Suprapubic skin (tissue), 4 donors: ENCODE measurements around the gene ARHGAP19. TPM values are rescaled to one million over a fixed set of nuclear protein-coding genes. Genes with fewer than 3 reads are reported as not detected.

Source experiments
- DNase-seq, 2 donors: peaks; one replicate each; pipeline ENCODE4 v3.0.0-alpha.2; 2019; ENCODE audit warnings: low spot score in 2 of 2
- H3K27ac ChIP-seq: fragments of 200-600 bp; sonication (generic); one replicate; pipeline ENCODE4 v1.5.1; 2019
- H3K27me3 ChIP-seq: fragments of 200-600 bp; sonication (generic); one replicate; pipeline ENCODE4 v1.5.1; 2019
- H3K36me3 ChIP-seq: fragments of 200-600 bp; sonication (generic); one replicate; pipeline ENCODE4 v1.5.1; 2019
- H3K4me1 ChIP-seq: fragments of 200-600 bp; sonication (generic); one replicate; pipeline ENCODE4 v1.5.1; 2019
- H3K4me3 ChIP-seq: fragments of 200-600 bp; sonication (generic); one replicate; pipeline ENCODE4 v1.5.1; 2019; ENCODE audit warnings: mild to moderate bottlenecking
- H3K9me3 ChIP-seq: fragments of 200-600 bp; sonication (generic); one replicate; pipeline ENCODE4 v1.5.1; 2019
- EP300 ChIP-seq: sonication (generic); formaldehyde crosslinking; IDR thresholded peaks from one replicate; pipeline ENCODE4 v1.6.1; 2017; ENCODE audit warnings: antibody characterized with exemption
- POLR2A ChIP-seq, 2 donors: fragments of 450-650 bp; IDR thresholded peaks; one replicate each; pipeline ENCODE4 v1.6.1; 2017; ENCODE audit warnings: antibody characterized with exemption in 2 of 2, mild to moderate bottlenecking in 2 of 2, moderate library complexity in 2 of 2
- POLR2AphosphoS5 ChIP-seq, 3 donors: sonication (generic); formaldehyde crosslinking; IDR thresholded peaks; one replicate each; pipeline ENCODE4 v1.6.1; 2017; ENCODE audit warnings: antibody characterized with exemption in 3 of 3
- WGBS: methylation state at CpG from one replicate; pipeline ENCODE4 v1.1.5; 2018; 5-methylcytosine and 5-hydroxymethylcytosine counted together
- total RNA-seq, 4 donors: library from RNA; depleted of rRNA; stranded (reverse); fragments of >200 nt; gene quantifications; one replicate each; pipeline ENCODE4 v1.1.0, GENCODE V29; 2016
- TF ChIP-seq, protein P1 (sequence below), 2 donors: fragments of 200-600 bp in 1 of 2; fragments of 450-650 bp in 1 of 2; sonication (generic) in 1 of 2; IDR thresholded peaks; one replicate each; pipeline ENCODE4 v1.5.1; 2016 to 2019; ENCODE audit warnings: antibody characterized with exemption in 2 of 2, mild to moderate bottlenecking in 1 of 2, moderate library complexity in 1 of 2

The ARHGAP19 gene
- total RNA-seq, 4 donors from 2014 or later: 8.0 to 12.8 (median 11.2) TPM

GRCh38 chr10:97250952-97251351 lies 41.5 kb downstream of the ARHGAP19 start:
- no peak overlapping the region for H3K4me3 ChIP-seq
- peaks cover 23% of the 10 kb centered on the region for H3K36me3 ChIP-seq

GRCh38 chr10:97243836-97244235 lies 48.6 kb downstream of the ARHGAP19 start:
- no peaks in the 10 kb centered on the region for H3K27me3 ChIP-seq
- no peak for DNase-seq
- no peak overlapping the region for H3K4me3 ChIP-seq
- H3K9me3 ChIP-seq: no peaks in the 10 kb centered on the region
- peaks cover 23% of the 10 kb centered on the region for H3K36me3 ChIP-seq
- no peaks in the 10 kb centered on the region for H3K4me1 ChIP-seq
- no peak overlapping the region for H3K27ac ChIP-seq
- TF ChIP-seq, protein P1, sequence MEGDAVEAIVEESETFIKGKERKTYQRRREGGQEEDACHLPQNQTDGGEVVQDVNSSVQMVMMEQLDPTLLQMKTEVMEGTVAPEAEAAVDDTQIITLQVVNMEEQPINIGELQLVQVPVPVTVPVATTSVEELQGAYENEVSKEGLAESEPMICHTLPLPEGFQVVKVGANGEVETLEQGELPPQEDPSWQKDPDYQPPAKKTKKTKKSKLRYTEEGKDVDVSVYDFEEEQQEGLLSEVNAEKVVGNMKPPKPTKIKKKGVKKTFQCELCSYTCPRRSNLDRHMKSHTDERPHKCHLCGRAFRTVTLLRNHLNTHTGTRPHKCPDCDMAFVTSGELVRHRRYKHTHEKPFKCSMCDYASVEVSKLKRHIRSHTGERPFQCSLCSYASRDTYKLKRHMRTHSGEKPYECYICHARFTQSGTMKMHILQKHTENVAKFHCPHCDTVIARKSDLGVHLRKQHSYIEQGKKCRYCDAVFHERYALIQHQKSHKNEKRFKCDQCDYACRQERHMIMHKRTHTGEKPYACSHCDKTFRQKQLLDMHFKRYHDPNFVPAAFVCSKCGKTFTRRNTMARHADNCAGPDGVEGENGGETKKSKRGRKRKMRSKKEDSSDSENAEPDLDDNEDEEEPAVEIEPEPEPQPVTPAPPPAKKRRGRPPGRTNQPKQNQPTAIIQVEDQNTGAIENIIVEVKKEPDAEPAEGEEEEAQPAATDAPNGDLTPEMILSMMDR (IDR thresholded peaks at IDR 0.05): no peak
- TF ChIP-seq EP300: no peak
- TF ChIP-seq POLR2AphosphoS5 (IDR thresholded peaks at IDR 0.05): no peak
- no peak for TF ChIP-seq POLR2A (IDR thresholded peaks at IDR 0.05)
- WGBS: 67% methylated on average over 5 of the region's 5 CpGs

More at GRCh38 chr10:97250952-97251351, 41.5 kb downstream of the ARHGAP19 start:
- H3K4me1 ChIP-seq: no peaks in the 10 kb centered on the region
- no peak for DNase-seq
- no peaks in the 10 kb centered on the region for H3K9me3 ChIP-seq
- no peaks in the 10 kb centered on the region for H3K27me3 ChIP-seq
- no peak overlapping the region for H3K27ac ChIP-seq
- no peak for TF ChIP-seq EP300
- no peak for TF ChIP-seq POLR2AphosphoS5 (IDR thresholded peaks at IDR 0.05)
- TF ChIP-seq POLR2A (IDR thresholded peaks at IDR 0.05): no peak
- TF ChIP-seq, protein P1 (IDR thresholded peaks at IDR 0.05): no peak
- WGBS: 94% methylated on average over 1 of the region's 1 CpG

DNA sequence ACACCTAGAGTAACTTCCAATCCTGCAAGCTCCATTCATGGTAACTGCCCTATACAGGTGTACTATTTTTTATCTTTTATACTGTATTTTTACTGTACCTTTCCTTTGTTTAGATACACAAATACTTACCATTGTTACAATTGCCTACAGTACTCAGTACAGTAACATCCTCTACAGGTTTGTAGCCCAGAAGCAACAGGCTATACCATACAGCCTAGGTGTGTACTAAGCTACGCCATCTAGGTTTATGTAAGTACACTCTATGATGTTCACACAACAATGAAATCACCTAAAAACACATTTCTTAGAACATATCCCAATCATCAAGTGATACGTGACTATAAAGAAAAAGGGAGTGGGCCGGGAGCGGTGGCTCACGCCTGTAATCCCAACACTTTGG lies 53.6 kb downstream of the ARHGAP19 start:
- Histone ChIP-seq H3K27ac (no peak overlapping the region), H3K4me1 (no peaks in the 10 kb centered on the region), H3K4me3 (no peak overlapping the region), H3K36me3 (peaks cover 29% of the 10 kb centered on the region), H3K27me3 (no peaks in the 10 kb centered on the region), H3K9me3 (no peaks in the 10 kb centered on the region)
- DNase-seq: no peak
- WGBS: 97% methylated on average over 5 of the region's 5 CpGs
- no peak for TF ChIP-seq EP300
- TF ChIP-seq, protein P1 (IDR thresholded peaks at IDR 0.05): no peak
- TF ChIP-seq POLR2A (IDR thresholded peaks at IDR 0.05): no peak
- no peak for TF ChIP-seq POLR2AphosphoS5 (IDR thresholded peaks at IDR 0.05)

DNA sequence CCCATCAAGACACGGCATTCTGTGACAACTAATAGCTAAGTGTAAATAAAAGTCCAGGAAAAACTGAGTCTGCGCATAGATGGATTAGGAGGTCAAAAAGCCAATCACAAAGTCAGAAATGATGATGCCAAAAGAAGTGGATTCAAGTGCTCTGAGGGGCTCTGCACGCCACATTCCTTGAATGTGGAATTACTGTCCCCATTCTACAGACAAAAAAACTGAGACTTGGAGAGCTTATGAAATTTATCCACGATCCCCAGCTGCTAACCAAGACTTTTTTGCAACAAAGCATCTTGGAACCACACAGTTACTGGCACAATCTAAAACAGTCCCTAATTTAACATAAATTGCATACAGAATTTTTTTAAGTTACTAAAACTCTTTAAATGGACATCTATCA lies 57.1 kb downstream of the ARHGAP19 start:
- Histone ChIP-seq H3K36me3 (peaks cover 30% of the 10 kb centered on the region), H3K4me3 (no peak overlapping the region), H3K4me1 (no peaks in the 10 kb centered on the region), H3K27ac (no peak overlapping the region), H3K27me3 (no peaks in the 10 kb centered on the region), H3K9me3 (no peaks in the 10 kb centered on the region)
- WGBS: 92% methylated on average over 4 of the region's 4 CpGs
- TF ChIP-seq POLR2A (IDR thresholded peaks at IDR 0.05) (no peak), EP300 (no peak), POLR2AphosphoS5 (IDR thresholded peaks at IDR 0.05) (no peak)
- TF ChIP-seq, protein P1 (IDR thresholded peaks at IDR 0.05): no peak
- DNase-seq: no peak

DNA sequence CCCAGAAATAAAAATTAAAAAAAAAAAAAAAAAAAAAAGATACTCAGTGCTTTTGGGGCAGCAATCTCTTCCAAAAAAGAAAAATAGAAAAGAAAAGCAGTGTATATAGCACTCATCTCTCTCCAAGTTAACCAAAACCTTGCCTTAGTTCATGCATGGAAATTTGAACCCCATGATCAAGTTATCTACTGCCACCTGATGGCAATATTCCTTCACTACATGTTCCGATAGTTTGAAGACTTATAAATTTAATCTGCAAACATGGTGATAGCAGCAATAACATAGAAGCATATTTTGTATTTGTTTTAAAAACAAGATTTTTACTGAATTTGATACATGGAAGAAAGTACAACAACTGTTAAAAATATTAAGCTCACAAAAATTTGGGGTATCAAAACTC lies 58.0 kb downstream of the ARHGAP19 start:
- no peak for DNase-seq
- peaks cover 31% of the 10 kb centered on the region for H3K36me3 ChIP-seq
- H3K4me3 ChIP-seq: no peak overlapping the region
- H3K9me3 ChIP-seq: no peaks in the 10 kb centered on the region
- H3K27me3 ChIP-seq: no peaks in the 10 kb centered on the region
- no peak overlapping the region for H3K27ac ChIP-seq
- TF ChIP-seq, protein P1 (IDR thresholded peaks at IDR 0.05): no peak
- TF ChIP-seq POLR2AphosphoS5 (IDR thresholded peaks at IDR 0.05) (no peak), EP300 (no peak), POLR2A (IDR thresholded peaks at IDR 0.05) (no peak)
- 56% methylated on average over 1 of the region's 1 CpG for WGBS
- H3K4me1 ChIP-seq: no peaks in the 10 kb centered on the region
